ENCODE data around the gene INCA1. TPM values are rescaled to one million over a fixed set of nuclear protein-coding genes. Genes with fewer than 3 reads are reported as not detected.

Gene INCA1
- total RNA-seq, 4 donors from 2014 or later = 1.0 to 2.3 (median 1.4) TPM

- no peak for DNase-seq
- Histone ChIP-seq H3K36me3 (peaks cover 22 to 29% of the 10 kb centered on the region in 2 donors), H3K27ac (no peak overlapping the region), H3K4me3 (replicated peaks in 1 of 3) (no peak overlapping the region), H3K4me1 (peaks cover 11 to 14% of the 10 kb centered on the region in 2 donors), H3K27me3 (no peaks in the 10 kb centered on the region), H3K9me3 (no peaks in the 10 kb centered on the region)
- WGBS, 2 donors = 87 to 89% methylated on average over 6 of the region's 6 CpGs
- TF ChIP-seq POLR2A (IDR thresholded peaks at IDR 0.05) (no peak), CTCF (IDR thresholded peaks at IDR 0.05) (no peak)
- intact Hi-C loops (cut with DNase I) = no loop called here
These were observed 25.5 kb downstream of the INCA1 start for GRCh38 chr17:4971826-4972225.

- Histone ChIP-seq H3K4me3 (replicated peaks in 1 of 3) (no peak overlapping the region), H3K4me1 (peaks cover 20 to 25% of the 10 kb centered on the region in 2 donors), H3K9me3 (no peaks in the 10 kb centered on the region), H3K27ac (no peak overlapping the region), H3K36me3 (peaks cover 20 to 22% of the 10 kb centered on the region in 2 donors), H3K27me3 (no peaks in the 10 kb centered on the region)
- intact Hi-C loops (cut with DNase I) = no loop called here
- TF ChIP-seq CTCF (IDR thresholded peaks at IDR 0.05) (no peak), POLR2A (IDR thresholded peaks at IDR 0.05) (no peak)
- 91 to 95% methylated on average over 8 of the region's 8 CpGs for WGBS, 2 donors
- DNase-seq = no peak
These were observed 27.0 kb downstream of the INCA1 start for GRCh38 chr17:4970273-4970672.

DNA sequence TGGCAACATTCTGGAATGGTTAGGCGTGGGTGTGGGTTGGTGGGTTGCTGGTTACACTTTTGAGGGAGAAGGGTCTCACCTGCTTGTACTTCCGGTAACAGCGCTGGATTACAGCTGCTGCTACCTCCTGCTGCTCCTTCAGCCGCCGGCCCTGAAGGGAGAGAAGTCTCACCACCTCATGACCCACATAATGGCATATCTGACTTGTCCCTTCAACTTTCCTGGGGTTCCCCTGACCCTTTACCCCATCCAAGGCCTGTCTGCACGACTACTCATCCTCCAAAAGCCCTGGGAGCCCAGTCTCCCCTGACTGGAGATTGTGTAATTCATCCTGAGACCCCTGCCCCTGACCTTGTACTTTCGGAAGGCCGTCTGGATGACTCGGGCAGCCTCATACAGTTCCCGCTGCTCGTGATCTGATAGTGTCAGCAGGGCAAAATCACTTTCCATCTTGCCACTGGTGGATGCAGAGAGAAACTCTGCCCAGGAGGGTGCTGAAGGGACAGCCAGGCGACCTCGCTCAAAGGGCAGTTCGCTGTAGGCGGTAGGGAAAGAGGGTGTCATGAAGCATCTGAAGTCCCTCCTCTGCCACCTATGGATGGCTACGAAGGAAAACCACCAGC, 27.7 kb downstream of the INCA1 start:
- peak overlapping the region in 2 of 3 donors; percentile 15 to 93 for H3K27ac ChIP-seq
- H3K27me3 ChIP-seq = no peaks in the 10 kb centered on the region
- TF ChIP-seq CTCF (IDR thresholded peaks at IDR 0.05) (no peak), POLR2A (IDR thresholded peaks at IDR 0.05) (no peak)
- H3K9me3 ChIP-seq = no peaks in the 10 kb centered on the region
- 88 to 89% methylated on average over 16 of the region's 16 CpGs for WGBS, 2 donors
- H3K4me1 ChIP-seq = peaks cover 20 to 26% of the 10 kb centered on the region in 2 donors
- DNase-seq = no peak
- H3K4me3 ChIP-seq (replicated peaks in 1 of 3) = no peak overlapping the region
- intact Hi-C loops (cut with DNase I) = no loop called here
- peaks cover 20 to 22% of the 10 kb centered on the region in 2 donors for H3K36me3 ChIP-seq

- Histone ChIP-seq H3K27me3 (no peaks in the 10 kb centered on the region), H3K4me3 (replicated peaks in 1 of 3) (peak overlapping the region in 1 of 3 donors; percentile 43), H3K4me1 (peaks cover 20 to 26% of the 10 kb centered on the region in 2 donors), H3K36me3 (peaks cover 18 to 20% of the 10 kb centered on the region in 2 donors), H3K9me3 (no peaks in the 10 kb centered on the region), H3K27ac (peak overlapping the region in 2 of 3 donors; percentile 90 to 93)
- intact Hi-C loops (cut with DNase I) = no loop called here
- 64 to 67% methylated on average over 15 of the region's 15 CpGs for WGBS, 2 donors
- no peak for TF ChIP-seq POLR2A (IDR thresholded peaks at IDR 0.05)
- no peak for DNase-seq
These were observed 28.2 kb downstream of the INCA1 start for GRCh38 chr17:4969047-4969550.

GRCh38 chr17:4968486-4969046, 28.8 kb downstream of the INCA1 start:
- no peak for TF ChIP-seq CTCF (IDR thresholded peaks at IDR 0.05)
- TF ChIP-seq POLR2A (IDR thresholded peaks at IDR 0.05) = no peak
- H3K36me3 ChIP-seq = peaks cover 16 to 18% of the 10 kb centered on the region in 2 donors
- H3K27ac ChIP-seq = peak overlapping the region; percentile 69 to 93 (median 90)
- no peaks in the 10 kb centered on the region for H3K27me3 ChIP-seq
- peak overlapping the region in 1 of 3 donors; percentile 43 for H3K4me3 ChIP-seq (replicated peaks in 1 of 3)
- peak; percentile 64 to 67 for DNase-seq
- 24 to 27% methylated on average over 23 of the region's 23 CpGs for WGBS, 2 donors
- H3K4me1 ChIP-seq = peaks cover 20 to 26% of the 10 kb centered on the region in 2 donors
- intact Hi-C loops (cut with DNase I) = no loop called here
- no peaks in the 10 kb centered on the region for H3K9me3 ChIP-seq
